ENCODE data around the gene GLI2. TPM values are rescaled to one million over a fixed set of nuclear protein-coding genes. Genes with fewer than 3 reads are reported as not detected.
A peak's percentile ranks its signal among the peaks of the same experiment; 100 is the strongest.

GLI2 gene
- polyA plus RNA-seq, 3 donors: not detected

DNA sequence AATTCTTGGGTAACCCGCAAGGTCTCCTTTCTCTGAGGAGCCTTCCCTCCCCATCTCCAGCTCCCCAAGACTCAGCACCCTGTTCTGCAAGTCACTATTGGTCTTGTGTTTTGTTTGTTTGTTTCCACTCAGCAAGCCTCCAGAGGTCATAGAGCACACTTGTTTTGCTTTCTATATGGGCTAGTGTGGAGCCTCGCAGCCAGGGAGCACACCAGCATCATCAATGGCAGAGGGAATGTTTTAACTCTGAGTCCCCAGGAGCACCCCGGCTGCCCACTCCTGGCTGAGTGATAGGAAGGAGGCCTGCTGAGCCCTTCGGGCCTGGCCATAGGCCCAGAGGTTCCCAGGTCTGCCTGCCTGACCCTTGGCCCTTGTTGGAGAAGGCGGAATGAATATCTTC, 36.6 kb downstream of the GLI2 start:
- 100% methylated on average over 1 of the region's 5 CpGs for WGBS (ENCODE audit: insufficient coverage)
- no peak for TF ChIP-seq CTCF (IDR thresholded peaks at IDR 0.05)
- no peak overlapping the region for H3K4me3 Mint-ChIP-seq
- H3K27ac ChIP-seq (ENCODE audit: low read depth in 1 of 2, low read length in 2 of 2): no peak overlapping the region
- H3K79me2 ChIP-seq (ENCODE audit: insufficient read depth, low read length): no peaks in the 10 kb centered on the region
- H3K9me3 ChIP-seq (replicated peaks in 1 of 2; ENCODE audit: control insufficient read depth in 1 of 2, insufficient read depth in 1 of 2, low read length in 2 of 2): no peaks in the 10 kb centered on the region
- H3K27me3 Mint-ChIP-seq (ENCODE audit: low read depth in 3 of 3): peaks cover 0 to 2% (median 0%) of the 10 kb centered on the region in 3 donors
- no peaks in the 10 kb centered on the region for H3K4me1 ChIP-seq (ENCODE audit: control insufficient read depth in 1 of 2, insufficient read depth in 2 of 2, low read length in 2 of 2)
- no peak overlapping the region for H2AFZ ChIP-seq (ENCODE audit: insufficient read depth, low read depth, low read length, poor library complexity, severe bottlenecking)
- no peaks in the 10 kb centered on the region for H3K27me3 ChIP-seq (ENCODE audit: control insufficient read depth in 2 of 2, insufficient read depth in 2 of 2, low read length in 2 of 2)
- H3K27ac Mint-ChIP-seq: no peak overlapping the region
- no peak overlapping the region for H3K9ac ChIP-seq (ENCODE audit: insufficient read depth, low read length, poor library complexity, severe bottlenecking)
- intact Hi-C loops (cut with micrococcal nuclease): no loop called here
- no peak overlapping the region for H3K4me2 ChIP-seq (replicated peaks; ENCODE audit: extremely low read depth, low read length, poor library complexity, severe bottlenecking)
- no peaks in the 10 kb centered on the region for H4K20me1 ChIP-seq (ENCODE audit: insufficient read depth, low read length)
- DNase-seq: no peak
- no peak overlapping the region for H3K4me3 ChIP-seq (replicated peaks in 1 of 3; ENCODE audit: low read depth in 2 of 3, low read length in 3 of 3)
- H3K9me3 Mint-ChIP-seq: no peaks in the 10 kb centered on the region
- H3K36me3 Mint-ChIP-seq: no peaks in the 10 kb centered on the region
- H3K36me3 ChIP-seq (replicated peaks in 1 of 2; ENCODE audit: control insufficient read depth in 1 of 2, insufficient read depth in 2 of 2, low read length in 2 of 2): no peaks in the 10 kb centered on the region
- H3K4me1 Mint-ChIP-seq: no peaks in the 10 kb centered on the region

DNA sequence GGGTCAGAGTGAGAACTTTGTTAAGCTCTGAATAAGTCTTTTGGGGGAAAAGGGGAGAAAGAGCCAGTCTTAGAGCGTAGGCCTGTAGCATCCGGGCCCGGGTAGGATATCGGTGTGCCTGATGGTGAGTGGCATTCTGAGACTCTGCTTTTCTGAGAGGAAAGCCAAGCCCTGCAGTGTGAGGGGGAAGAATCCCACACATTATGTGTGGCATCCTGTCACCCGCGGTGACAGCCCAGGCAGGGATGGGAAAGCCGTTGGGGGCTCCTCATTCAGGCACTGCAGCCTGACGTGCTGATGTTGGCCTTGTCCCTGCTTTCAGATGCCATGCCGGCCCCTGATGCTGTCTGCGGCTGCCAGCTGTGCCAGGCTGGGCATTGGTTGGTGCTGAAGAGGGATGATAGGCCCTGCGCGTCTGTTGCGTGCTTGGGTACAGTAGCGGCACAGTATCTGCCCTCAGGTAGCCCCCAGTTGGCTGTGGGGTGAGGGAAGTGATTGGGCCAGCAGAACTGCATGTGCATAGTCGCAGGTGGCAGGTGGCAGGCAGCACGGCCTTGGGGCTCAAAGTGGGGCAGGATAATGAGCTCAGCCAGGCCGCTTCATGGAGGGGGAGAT, 37.6 kb downstream of the GLI2 start:
- no peak for TF ChIP-seq CTCF (IDR thresholded peaks at IDR 0.05)
- no peaks in the 10 kb centered on the region for H3K27me3 ChIP-seq (ENCODE audit: control insufficient read depth in 2 of 2, insufficient read depth in 2 of 2, low read length in 2 of 2)
- no peaks in the 10 kb centered on the region for H3K79me2 ChIP-seq (ENCODE audit: insufficient read depth, low read length)
- intact Hi-C loops (cut with micrococcal nuclease): no loop called here
- no peak overlapping the region for H3K4me2 ChIP-seq (replicated peaks; ENCODE audit: extremely low read depth, low read length, poor library complexity, severe bottlenecking)
- no peak overlapping the region for H3K4me3 ChIP-seq (replicated peaks in 1 of 3; ENCODE audit: low read depth in 2 of 3, low read length in 3 of 3)
- Mint-ChIP-seq H3K9me3 (no peaks in the 10 kb centered on the region), H3K27me3 (ENCODE audit: low read depth in 3 of 3) (peaks cover 0 to 2% (median 0%) of the 10 kb centered on the region in 3 donors), H3K27ac (peak overlapping the region in 1 of 7 donors; percentile 34), H3K4me3 (no peak overlapping the region), H3K4me1 (no peaks in the 10 kb centered on the region), H3K36me3 (no peaks in the 10 kb centered on the region)
- no peak overlapping the region for H2AFZ ChIP-seq (ENCODE audit: insufficient read depth, low read depth, low read length, poor library complexity, severe bottlenecking)
- no peaks in the 10 kb centered on the region for H3K4me1 ChIP-seq (ENCODE audit: control insufficient read depth in 1 of 2, insufficient read depth in 2 of 2, low read length in 2 of 2)
- H3K9ac ChIP-seq (ENCODE audit: insufficient read depth, low read length, poor library complexity, severe bottlenecking): no peak overlapping the region
- H4K20me1 ChIP-seq (ENCODE audit: insufficient read depth, low read length): no peaks in the 10 kb centered on the region
- no peaks in the 10 kb centered on the region for H3K36me3 ChIP-seq (replicated peaks in 1 of 2; ENCODE audit: control insufficient read depth in 1 of 2, insufficient read depth in 2 of 2, low read length in 2 of 2)
- WGBS (ENCODE audit: insufficient coverage): 98% methylated on average over 16 of the region's 17 CpGs
- no peak overlapping the region for H3K27ac ChIP-seq (ENCODE audit: low read depth in 1 of 2, low read length in 2 of 2)
- no peak for DNase-seq
- H3K9me3 ChIP-seq (replicated peaks in 1 of 2; ENCODE audit: control insufficient read depth in 1 of 2, insufficient read depth in 1 of 2, low read length in 2 of 2): no peaks in the 10 kb centered on the region

Measured in CD14-positive monocyte (primary cell).